Lower leg skin (tissue), 3 donors: ENCODE data around the gene SNX4.

Experiments
- POLR2A ChIP-seq, 2 donors: fragments of 450-650 bp; IDR thresholded peaks; one replicate each; pipeline ENCODE4 v1.6.1; 2016 to 2017; ENCODE audit warnings: antibody characterized with exemption in 2 of 2, mild to moderate bottlenecking in 1 of 2, moderate library complexity in 1 of 2
- TF ChIP-seq, protein P1 (sequence below), 3 donors: fragments of 450-650 bp; IDR thresholded peaks; one replicate each; pipeline ENCODE4 v1.5.1; 2016; ENCODE audit warnings: antibody characterized with exemption in 3 of 3, mild to moderate bottlenecking in 3 of 3, moderate library complexity in 2 of 3

- TF ChIP-seq, protein P1, sequence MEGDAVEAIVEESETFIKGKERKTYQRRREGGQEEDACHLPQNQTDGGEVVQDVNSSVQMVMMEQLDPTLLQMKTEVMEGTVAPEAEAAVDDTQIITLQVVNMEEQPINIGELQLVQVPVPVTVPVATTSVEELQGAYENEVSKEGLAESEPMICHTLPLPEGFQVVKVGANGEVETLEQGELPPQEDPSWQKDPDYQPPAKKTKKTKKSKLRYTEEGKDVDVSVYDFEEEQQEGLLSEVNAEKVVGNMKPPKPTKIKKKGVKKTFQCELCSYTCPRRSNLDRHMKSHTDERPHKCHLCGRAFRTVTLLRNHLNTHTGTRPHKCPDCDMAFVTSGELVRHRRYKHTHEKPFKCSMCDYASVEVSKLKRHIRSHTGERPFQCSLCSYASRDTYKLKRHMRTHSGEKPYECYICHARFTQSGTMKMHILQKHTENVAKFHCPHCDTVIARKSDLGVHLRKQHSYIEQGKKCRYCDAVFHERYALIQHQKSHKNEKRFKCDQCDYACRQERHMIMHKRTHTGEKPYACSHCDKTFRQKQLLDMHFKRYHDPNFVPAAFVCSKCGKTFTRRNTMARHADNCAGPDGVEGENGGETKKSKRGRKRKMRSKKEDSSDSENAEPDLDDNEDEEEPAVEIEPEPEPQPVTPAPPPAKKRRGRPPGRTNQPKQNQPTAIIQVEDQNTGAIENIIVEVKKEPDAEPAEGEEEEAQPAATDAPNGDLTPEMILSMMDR (IDR thresholded peaks at IDR 0.05), result no peak
- TF ChIP-seq POLR2A (IDR thresholded peaks at IDR 0.05), result no peak
These were observed 8.9 kb upstream of the SNX4 start for GRCh38 chr3:125528920-125529319.
